Activated naive CD8-positive, alpha-beta T cell treated with anti-CD3 and anti-CD28 coated beads, Interleukin-2, amount 50 U/mL, for 24 hours (primary cell): ENCODE data around the gene AKAP9.
"Not testable (repeated sequence)": the region's sequence is repeated elsewhere in the genome, so short reads cannot be mapped to it uniquely, and the experiment has no call there.

Experiments used
- ATAC-seq: fragments of 150-1000 bp; cut with Tn5 transposase; one replicate; pipeline ENCODE4 v1.10.0; 2021
- DNase-seq: peaks from one replicate; pipeline ENCODE4 v3.0.0; 2021
- H3K27ac Mint-ChIP-seq: one replicate; pipeline ENCODE4 v1.8.0; 2021; ENCODE audit warnings: mild to moderate bottlenecking, mixed read lengths
- H3K27me3 Mint-ChIP-seq: one replicate; pipeline ENCODE4 v1.8.0; 2021; ENCODE audit warnings: mixed read lengths
- H3K36me3 Mint-ChIP-seq: one replicate; pipeline ENCODE4 v1.8.0; 2021; ENCODE audit warnings: low read depth, mixed read lengths
- H3K4me1 Mint-ChIP-seq: one replicate; pipeline ENCODE4 v1.8.0; 2021; ENCODE audit warnings: mixed read lengths
- H3K4me3 Mint-ChIP-seq: one replicate; pipeline ENCODE4 v1.8.0; 2021; ENCODE audit warnings: mild to moderate bottlenecking, moderate library complexity, mixed read lengths
- H3K9me3 Mint-ChIP-seq: one replicate; pipeline ENCODE4 v1.8.0; 2021; ENCODE audit warnings: mixed read lengths

The AKAP9 gene

DNA sequence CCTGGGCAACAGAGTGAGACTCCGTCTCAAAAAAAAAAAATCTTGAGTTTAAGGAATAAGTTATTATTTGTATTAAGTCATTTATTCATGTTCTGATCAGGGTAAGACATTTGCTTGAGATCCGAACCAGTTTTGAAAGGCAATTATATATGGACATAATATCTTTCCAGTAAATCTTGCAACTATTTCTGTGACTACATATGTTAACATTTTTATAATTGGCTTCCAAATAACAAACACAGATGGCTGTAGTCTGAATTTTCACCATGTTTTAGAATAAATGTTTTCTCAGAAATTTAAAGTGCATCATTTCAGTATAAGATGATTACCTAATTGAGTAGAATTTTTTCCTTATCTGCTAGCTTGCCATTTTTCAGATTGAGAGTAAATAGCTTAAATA is 21.2 kb downstream of the AKAP9 start:
- ATAC-seq (no peak), DNase-seq (no peak)
- H3K27ac Mint-ChIP-seq, result no peak overlapping the region
- peaks cover 4% of the 10 kb centered on the region for H3K9me3 Mint-ChIP-seq
- peaks cover 3% of the 10 kb centered on the region for H3K36me3 Mint-ChIP-seq
- H3K4me1 Mint-ChIP-seq, result peaks cover 9% of the 10 kb centered on the region
- H3K4me3 Mint-ChIP-seq, result no peak overlapping the region
- H3K27me3 Mint-ChIP-seq, result no peaks in the 10 kb centered on the region

- ATAC-seq (no peak), DNase-seq (no peak)
- Mint-ChIP-seq H3K9me3 (peaks cover 4% of the 10 kb centered on the region), H3K27ac (no peak overlapping the region), H3K4me1 (peaks cover 13% of the 10 kb centered on the region), H3K4me3 (no peak overlapping the region), H3K27me3 (no peaks in the 10 kb centered on the region), H3K36me3 (peaks cover 3% of the 10 kb centered on the region)
Observed at GRCh38 chr7:91962419-91962818, 21.8 kb downstream of the AKAP9 start.

- not testable (repeated sequence) for DNase-seq, H3K27me3 Mint-ChIP-seq, H3K27ac Mint-ChIP-seq, H3K9me3 Mint-ChIP-seq, H3K4me3 Mint-ChIP-seq, H3K36me3 Mint-ChIP-seq, ATAC-seq
- peaks cover 40% of the 10 kb centered on the region for H3K4me1 Mint-ChIP-seq
Observed at GRCh38 chr7:91967513-91967912, 26.9 kb downstream of the AKAP9 start.

DNA sequence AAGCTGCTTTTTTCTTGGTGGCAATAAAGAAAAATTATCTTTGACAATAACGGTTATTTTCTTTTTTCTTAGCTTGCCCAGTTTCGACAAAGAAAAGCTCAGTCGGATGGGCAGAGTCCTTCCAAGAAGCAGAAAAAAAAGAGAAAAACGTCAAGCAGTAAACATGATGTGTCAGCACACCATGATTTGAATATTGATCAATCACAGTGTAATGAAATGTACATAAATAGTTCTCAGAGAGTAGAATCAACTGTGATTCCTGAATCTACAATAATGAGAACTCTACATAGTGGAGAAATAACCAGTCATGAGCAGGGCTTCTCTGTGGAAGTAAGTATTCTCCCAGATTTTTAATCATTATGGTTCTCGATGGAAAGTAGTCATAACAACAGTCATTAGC is 33.0 kb downstream of the AKAP9 start:
- no peak overlapping the region for H3K4me3 Mint-ChIP-seq
- no peak for DNase-seq
- no peak for ATAC-seq
- H3K27ac Mint-ChIP-seq, result no peak overlapping the region
- no peaks in the 10 kb centered on the region for H3K27me3 Mint-ChIP-seq
- H3K36me3 Mint-ChIP-seq, result peaks cover 10% of the 10 kb centered on the region
- H3K4me1 Mint-ChIP-seq, result peaks cover 21% of the 10 kb centered on the region
- no peaks in the 10 kb centered on the region for H3K9me3 Mint-ChIP-seq

GRCh38 chr7:91974066-91974465 is 33.4 kb downstream of the AKAP9 start:
- Mint-ChIP-seq H3K4me3 (no peak overlapping the region), H3K27ac (no peak overlapping the region), H3K27me3 (no peaks in the 10 kb centered on the region)

DNA sequence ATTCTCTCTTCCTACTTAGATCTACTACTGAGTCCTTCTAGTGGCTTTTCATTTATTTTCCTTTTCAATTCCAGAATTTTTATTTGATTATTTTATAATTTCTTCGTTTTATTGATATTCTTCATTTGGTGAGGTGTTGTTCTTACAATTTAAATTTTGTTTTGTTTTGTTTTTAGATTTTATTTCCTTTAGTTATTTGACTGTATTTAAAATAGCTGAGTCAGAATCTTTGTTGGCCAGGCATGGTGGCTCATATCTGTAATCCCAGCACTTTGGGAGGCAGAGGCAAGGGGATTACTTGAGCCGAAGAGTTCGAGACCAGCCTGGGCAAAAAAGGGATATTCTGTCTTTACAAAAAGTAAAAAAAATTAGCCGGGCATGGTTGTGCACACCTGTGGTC is 36.1 kb downstream of the AKAP9 start:
- Mint-ChIP-seq H3K9me3 (no peaks in the 10 kb centered on the region), H3K36me3 (peaks cover 21% of the 10 kb centered on the region), H3K27ac (no peak overlapping the region), H3K4me1 (peaks cover 2% of the 10 kb centered on the region), H3K27me3 (no peaks in the 10 kb centered on the region), H3K4me3 (no peak overlapping the region)
- no peak for ATAC-seq
- no peak for DNase-seq

More at GRCh38 chr7:91974066-91974465, 33.4 kb downstream of the AKAP9 start:
- DNase-seq, result no peak
- H3K9me3 Mint-ChIP-seq, result no peaks in the 10 kb centered on the region
- H3K36me3 Mint-ChIP-seq, result peaks cover 13% of the 10 kb centered on the region
- ATAC-seq, result no peak
- H3K4me1 Mint-ChIP-seq, result peaks cover 21% of the 10 kb centered on the region

DNA sequence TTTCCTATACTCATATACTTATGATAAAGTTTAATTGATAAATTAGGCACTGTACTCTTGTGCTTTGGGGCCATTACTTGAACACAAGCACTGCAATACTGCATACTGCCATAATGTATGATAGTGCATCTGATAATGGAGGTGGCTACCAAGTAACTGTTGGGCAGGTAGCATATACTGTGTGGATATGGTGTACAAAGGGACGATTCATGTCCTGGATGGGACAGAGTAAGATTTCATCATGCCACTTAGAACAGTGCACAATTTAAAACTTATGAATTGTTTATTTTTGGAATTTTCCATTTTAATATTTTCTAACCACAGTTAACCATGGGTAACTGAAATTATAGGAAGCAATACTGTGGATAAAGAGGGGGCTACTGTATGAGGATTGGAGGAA is 38.9 kb downstream of the AKAP9 start:
- Mint-ChIP-seq H3K27ac (no peak overlapping the region), H3K4me3 (no peak overlapping the region), H3K27me3 (no peaks in the 10 kb centered on the region), H3K36me3 (peaks cover 41% of the 10 kb centered on the region), H3K9me3 (no peaks in the 10 kb centered on the region), H3K4me1 (peaks cover 3% of the 10 kb centered on the region)
- ATAC-seq, result no peak
- no peak for DNase-seq

DNA sequence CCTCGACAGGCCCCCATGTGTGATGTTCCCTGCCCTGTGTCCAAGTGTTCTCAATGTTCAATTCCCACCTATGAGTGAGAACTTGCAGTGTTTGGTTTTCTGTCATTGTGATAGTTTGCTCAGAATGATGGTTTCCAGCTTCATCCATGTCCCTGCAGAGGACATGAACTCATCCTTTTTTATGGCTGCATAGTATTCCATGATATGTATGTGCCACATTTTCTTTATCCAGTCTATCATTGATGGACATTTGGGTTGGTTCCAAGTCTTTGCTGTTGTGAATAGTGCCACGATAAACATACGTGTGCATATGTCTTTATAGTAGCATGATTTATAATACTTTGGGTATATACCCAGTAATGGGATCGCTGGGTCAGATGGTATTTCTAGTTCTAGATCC is 41.7 kb downstream of the AKAP9 start:
- H3K27me3 Mint-ChIP-seq, ATAC-seq: not testable (repeated sequence)

DNA sequence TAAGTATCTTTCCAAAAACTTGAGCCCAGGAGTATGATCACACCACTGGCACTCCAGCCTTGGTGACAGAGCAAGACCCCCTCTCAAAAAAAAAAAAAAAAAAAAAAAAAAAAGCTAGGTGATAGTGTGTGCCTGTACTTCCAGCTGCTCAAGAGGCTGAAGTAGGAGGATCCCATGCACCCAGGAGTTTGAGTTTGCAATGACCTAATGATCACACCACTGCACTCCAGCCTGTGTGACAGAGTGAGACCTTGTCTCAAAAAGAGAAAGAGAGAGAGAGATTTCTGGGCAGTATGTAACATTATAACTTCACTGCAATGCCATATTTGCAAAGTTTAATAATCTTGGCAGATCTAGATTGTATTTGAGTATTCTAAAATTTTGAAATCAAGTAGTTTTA is 47.6 kb downstream of the AKAP9 start:
- H3K27me3 Mint-ChIP-seq, result no peaks in the 10 kb centered on the region
- ATAC-seq, result no peak
- peaks cover 26% of the 10 kb centered on the region for H3K36me3 Mint-ChIP-seq
- H3K9me3 Mint-ChIP-seq, result no peaks in the 10 kb centered on the region
- no peak overlapping the region for H3K4me3 Mint-ChIP-seq
- peaks cover 5% of the 10 kb centered on the region for H3K4me1 Mint-ChIP-seq
- DNase-seq, result no peak
- no peak overlapping the region for H3K27ac Mint-ChIP-seq

More for the DNA sequence above, 41.7 kb downstream of the AKAP9 start:
- H3K27ac Mint-ChIP-seq, H3K4me1 Mint-ChIP-seq, H3K4me3 Mint-ChIP-seq, H3K9me3 Mint-ChIP-seq, DNase-seq: not testable (repeated sequence)
- peaks cover 42% of the 10 kb centered on the region for H3K36me3 Mint-ChIP-seq

DNA sequence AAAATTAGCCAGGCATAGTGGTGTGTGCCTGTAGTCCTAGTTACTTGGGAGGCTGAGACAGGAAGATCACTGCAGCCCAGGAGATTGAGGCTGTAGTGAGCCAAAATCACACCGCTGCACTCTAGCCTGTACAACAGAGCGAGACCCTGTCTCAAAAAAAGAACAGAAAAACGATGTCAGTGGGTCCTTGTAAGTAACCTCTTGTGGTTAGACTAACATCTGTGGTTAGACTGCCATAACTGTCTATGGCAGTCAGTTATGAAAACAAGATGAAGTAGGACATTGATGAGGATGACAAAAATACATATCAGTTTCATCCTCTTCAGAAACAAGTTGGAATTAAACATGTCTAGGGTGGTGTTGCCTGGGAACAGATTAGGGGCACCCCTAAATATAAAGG is 53.3 kb downstream of the AKAP9 start:
- Mint-ChIP-seq H3K36me3 (peaks cover 40% of the 10 kb centered on the region), H3K27ac (no peak overlapping the region), H3K9me3 (no peaks in the 10 kb centered on the region), H3K27me3 (no peaks in the 10 kb centered on the region), H3K4me1 (no peaks in the 10 kb centered on the region), H3K4me3 (no peak overlapping the region)
- no peak for ATAC-seq
- DNase-seq, result no peak

GRCh38 chr7:91995391-91996105 is 54.9 kb downstream of the AKAP9 start:
- ATAC-seq, result no peak
- H3K4me1 Mint-ChIP-seq, result no peaks in the 10 kb centered on the region
- H3K27me3 Mint-ChIP-seq, result no peaks in the 10 kb centered on the region
- H3K9me3 Mint-ChIP-seq, result no peaks in the 10 kb centered on the region
- no peak for DNase-seq
- peaks cover 49% of the 10 kb centered on the region for H3K36me3 Mint-ChIP-seq
- no peak overlapping the region for H3K27ac Mint-ChIP-seq
- H3K4me3 Mint-ChIP-seq, result no peak overlapping the region

- no peak overlapping the region for H3K4me3 Mint-ChIP-seq
- DNase-seq (no peak), ATAC-seq (no peak)
- H3K4me1 Mint-ChIP-seq, result no peaks in the 10 kb centered on the region
- peaks cover 9% of the 10 kb centered on the region for H3K9me3 Mint-ChIP-seq
- H3K27me3 Mint-ChIP-seq, result no peaks in the 10 kb centered on the region
- no peak overlapping the region for H3K27ac Mint-ChIP-seq
- H3K36me3 Mint-ChIP-seq, result peaks cover 59% of the 10 kb centered on the region
Observed at GRCh38 chr7:91999631-92000565, 59.2 kb downstream of the AKAP9 start.

- peaks cover 9% of the 10 kb centered on the region for H3K9me3 Mint-ChIP-seq
- ATAC-seq (no peak), DNase-seq (no peak)
- H3K27ac Mint-ChIP-seq, result no peak overlapping the region
- no peaks in the 10 kb centered on the region for H3K4me1 Mint-ChIP-seq
- no peak overlapping the region for H3K4me3 Mint-ChIP-seq
- no peaks in the 10 kb centered on the region for H3K27me3 Mint-ChIP-seq
- H3K36me3 Mint-ChIP-seq, result peaks cover 54% of the 10 kb centered on the region
Observed at GRCh38 chr7:92002720-92003119, 62.1 kb downstream of the AKAP9 start.

DNA sequence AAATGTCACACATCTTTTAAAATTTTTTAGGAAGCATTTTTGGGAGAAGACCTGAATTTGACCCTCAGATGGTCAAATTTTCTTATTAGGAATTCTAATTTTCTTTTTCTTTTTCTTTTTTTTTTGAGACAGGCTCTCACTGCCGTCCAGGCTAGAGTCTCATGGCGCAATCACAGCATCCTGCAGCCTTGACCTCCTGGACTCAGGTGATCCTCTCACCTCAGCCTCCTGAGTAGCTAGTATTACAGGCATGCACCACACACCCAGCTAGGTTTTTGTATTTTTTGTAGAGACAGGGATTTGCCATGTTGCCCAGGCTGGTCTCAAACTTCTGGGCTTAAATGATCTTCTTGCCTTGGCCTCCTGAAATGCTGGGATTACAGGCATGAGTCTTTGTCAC is 65.4 kb downstream of the AKAP9 start:
- Mint-ChIP-seq H3K4me1 (no peaks in the 10 kb centered on the region), H3K36me3 (peaks cover 50% of the 10 kb centered on the region), H3K27ac (no peak overlapping the region), H3K27me3 (no peaks in the 10 kb centered on the region), H3K4me3 (no peak overlapping the region), H3K9me3 (peaks cover 8% of the 10 kb centered on the region)
- no peak for ATAC-seq
- no peak for DNase-seq

DNA sequence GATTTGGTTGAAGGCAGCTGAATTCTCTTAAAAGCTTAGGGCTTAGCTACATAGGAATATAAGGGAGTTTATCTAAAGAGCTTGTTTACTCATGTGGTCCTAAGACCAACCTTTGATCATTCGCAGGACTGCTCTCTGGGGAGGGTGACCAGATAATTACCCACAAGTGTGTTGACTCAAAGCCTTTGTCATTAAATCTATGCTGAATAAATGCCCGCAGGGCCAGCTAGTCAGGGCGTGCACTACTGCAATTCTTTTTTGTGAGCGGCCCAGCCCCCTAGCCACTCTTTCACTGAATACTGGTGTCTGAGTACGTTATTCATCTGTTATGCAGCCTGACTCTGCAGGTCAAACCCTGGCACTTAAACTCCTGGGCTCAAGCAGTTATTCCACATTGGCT is 69.6 kb downstream of the AKAP9 start:
- no peak overlapping the region for H3K27ac Mint-ChIP-seq
- H3K27me3 Mint-ChIP-seq, result no peaks in the 10 kb centered on the region
- DNase-seq (no peak), ATAC-seq (no peak)
- peaks cover 33% of the 10 kb centered on the region for H3K36me3 Mint-ChIP-seq
- H3K4me3 Mint-ChIP-seq, result no peak overlapping the region
- no peaks in the 10 kb centered on the region for H3K9me3 Mint-ChIP-seq
- H3K4me1 Mint-ChIP-seq, result no peaks in the 10 kb centered on the region
